NCI-H2196 (cell line): ENCODE data around the gene KRT77.
"Not testable (repeated sequence)": the region's sequence is repeated elsewhere in the genome, so short reads cannot be mapped to it uniquely, and the experiment has no call there.

Experiments
- DNase-seq: peaks from one replicate; lab custom pipeline; 2025; ENCODE audit not compliant: unreplicated experiment; lab: John Stamatoyannopoulos, UW

KRT77 gene

DNA sequence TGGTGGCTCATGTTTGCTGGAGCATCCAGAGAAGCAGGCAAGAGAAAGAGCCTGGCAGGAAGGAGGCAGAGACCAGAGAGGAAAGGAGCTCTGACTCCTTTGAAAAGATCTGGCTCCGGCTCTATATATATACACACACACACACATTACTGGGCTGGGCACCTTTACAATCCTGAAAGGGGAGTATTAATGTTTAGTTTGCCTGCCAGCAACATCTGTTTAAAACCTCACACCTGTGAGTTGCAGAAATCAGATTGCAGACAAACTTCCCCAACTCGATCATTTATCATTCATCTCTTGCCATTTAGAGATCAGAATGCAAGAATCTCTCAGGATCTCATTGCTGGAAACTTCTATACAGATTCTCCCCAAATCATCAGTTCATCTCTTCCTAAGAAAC lies at the start of gene KRT77:
Gene KRT77 (minus strand): TSS at position 101 of the 400 bp plus-strand sequence. CDS start 90 bp downstream, at position 11.
- DNase-seq = no peak

DNA sequence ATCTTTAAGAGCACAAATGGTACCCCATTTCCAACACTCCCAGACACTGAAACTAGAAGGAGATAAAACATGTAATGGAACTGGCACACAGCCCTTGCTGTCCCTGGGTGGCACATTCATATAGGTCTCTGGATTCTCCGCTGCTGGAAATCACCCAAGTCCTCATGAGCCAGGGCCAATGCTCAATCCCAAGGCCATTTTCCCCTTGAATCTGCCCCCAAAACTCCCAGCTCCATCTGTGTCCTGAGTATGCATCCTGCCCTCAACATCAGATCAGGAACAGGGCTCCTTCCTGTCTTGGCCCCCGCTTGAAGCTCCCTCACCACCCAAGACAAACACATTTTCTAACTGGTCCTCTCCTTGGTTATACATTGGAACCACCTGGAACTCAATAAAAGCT lies 49.2 kb upstream of the KRT77 start:
- no peak for DNase-seq

DNA sequence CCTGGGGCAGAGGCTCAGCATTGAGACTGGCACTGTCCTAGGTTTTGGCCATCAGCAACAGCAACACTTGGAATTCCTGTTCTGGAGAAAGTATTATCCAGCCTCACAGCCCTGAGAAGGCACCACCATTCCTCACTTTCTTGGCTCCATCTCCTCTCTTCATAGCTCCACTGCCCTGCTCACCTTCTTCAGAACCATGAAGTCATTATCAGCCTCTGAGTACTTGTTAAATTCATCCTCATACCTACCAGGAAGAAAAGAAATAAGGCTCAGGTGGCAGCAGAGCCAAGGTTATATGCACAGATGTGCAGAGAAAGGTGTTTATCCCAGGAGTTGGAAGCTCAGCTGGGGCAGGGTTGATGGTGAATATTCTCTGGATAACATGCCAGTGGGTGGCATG lies 48.5 kb upstream of the KRT77 start:
- no peak for DNase-seq

DNA sequence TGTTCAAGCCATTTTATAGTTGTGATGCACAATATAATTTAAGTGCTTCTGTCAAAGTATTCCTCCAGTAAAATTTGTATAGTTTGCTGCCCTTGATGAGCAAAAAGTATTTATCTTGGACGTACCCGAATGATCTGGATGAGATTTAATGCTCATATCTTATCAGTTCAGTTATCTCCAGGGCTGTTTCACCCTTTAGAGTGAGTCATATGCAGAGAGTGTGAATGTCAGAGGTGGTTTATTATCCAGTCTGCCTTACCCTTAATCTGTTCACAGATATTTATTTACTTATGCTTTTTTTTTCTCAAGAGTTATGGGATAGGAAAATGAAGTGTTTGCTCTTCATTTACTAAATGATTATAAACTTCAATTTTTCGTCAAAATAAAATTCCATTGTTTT lies 47.2 kb upstream of the KRT77 start:
- DNase-seq = not testable (repeated sequence)

DNA sequence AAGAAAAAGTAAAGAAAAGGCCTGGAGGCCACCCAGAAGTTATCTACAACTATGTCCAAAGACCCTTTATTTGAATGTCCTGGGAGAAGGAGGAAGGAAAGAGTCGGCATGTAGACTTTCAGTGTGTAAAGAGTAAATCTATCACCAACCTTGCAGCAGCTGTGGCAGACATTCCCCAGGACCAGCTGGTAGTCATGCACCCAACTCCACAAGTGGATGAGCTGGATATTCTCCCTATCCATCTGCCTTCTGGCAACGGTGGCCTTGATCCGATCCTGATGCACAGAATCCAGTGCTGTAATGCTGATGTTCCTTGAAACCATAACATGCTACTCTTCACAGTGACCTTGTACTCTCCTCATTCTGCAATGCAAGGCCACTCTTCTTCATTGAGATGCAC lies 46.5 kb upstream of the KRT77 start:
- no peak for DNase-seq

DNA sequence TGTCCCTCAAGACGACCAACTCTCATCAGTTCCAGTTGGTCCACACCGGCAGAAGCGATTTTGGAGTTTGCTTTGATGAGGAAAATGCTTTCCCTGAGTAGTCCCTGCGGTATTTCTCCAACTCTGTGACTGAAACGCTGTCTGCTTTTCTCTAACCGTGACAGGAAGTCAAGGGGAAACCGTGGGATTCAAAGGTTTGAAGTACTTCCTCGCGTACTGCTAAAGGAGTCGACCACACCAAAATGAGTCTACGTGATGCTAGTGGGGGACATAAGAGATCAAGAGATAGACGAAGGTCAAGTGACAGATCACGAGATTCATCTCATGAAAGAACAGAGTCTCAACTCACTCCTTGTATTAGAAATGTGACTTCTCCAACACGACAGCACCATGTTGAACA lies 45.3 kb upstream of the KRT77 start:
- no peak for DNase-seq

DNA sequence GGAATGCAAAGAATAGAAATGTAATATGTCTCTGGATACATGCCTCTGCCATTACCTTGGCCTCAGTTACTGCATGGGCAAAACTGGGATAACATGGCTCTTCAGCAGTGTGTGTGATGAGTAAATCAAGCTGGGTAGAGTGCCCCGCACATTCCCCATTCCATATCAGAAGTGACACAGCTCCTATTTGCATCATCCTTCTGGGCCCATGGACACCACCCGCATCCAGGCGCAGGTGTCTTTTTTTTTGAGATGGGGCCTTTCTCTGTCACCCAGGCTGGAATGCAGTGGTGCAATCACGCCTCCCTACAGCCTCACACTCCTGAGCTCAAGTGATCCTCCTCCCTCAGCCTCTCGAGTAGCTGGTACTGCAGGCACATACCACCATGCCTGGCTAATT lies 42.2 kb upstream of the KRT77 start:
- no peak for DNase-seq

DNA sequence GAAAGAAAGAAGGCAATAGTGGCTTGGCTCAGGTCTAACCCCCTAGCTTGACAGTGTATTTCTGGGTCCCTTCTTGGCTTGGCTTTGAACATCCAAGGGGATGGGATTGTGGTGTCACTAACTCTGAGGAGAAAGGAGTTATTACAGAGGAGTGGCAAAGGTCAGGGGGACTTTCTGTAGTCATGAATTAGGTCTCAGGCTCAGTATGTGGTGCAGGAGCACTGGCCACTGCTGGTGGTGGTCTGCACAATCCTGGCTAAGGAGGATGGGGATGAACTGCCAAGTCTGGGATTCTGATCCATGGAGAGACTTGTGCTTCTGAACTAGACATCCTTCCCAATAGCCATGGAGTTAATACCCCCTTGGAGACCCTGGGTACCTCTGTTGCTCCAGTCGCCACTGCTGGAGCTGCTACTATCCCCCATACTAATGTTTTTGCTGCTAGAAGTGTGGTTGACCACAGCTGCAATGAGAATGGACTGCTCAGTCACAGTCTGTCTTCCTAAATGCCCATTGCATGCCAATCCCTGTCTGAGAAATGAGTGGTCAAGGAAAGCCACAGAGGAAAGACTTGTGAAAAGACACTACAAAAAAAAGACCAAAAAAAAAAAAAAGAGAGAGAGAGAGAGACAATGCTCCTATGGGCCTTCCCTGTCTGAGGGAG lies 41.3 kb upstream of the KRT77 start:
- DNase-seq = no peak

DNA sequence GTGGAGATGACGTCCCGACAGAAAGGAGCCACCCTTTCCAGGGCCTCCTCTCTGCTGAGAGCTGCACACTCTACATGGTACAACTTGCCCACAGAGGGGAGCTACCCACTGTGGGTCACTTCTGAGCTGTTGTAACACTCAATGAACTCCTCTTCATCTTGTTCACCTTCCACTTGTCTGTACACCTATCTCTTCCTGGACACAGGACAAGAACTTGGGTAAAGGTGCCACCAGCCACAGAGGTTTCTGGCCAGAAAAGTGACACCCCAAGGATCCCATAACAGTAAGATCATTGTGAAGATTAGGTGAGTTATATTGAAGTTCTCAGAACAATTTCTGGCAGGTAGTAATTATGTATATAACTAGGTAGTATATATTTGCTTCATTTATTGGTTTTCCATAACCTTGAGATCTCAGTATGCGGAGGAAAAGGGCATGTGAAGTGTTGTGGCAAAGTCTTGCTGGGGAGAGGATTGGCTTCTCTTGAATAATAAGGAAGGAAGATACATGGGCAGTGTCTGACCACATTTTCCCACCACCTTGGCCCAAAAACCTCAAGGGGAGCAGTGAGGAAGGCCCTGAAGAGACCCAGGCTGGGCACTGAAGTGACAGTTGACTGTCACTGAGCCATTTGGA lies 39.6 kb upstream of the KRT77 start:
- no peak for DNase-seq

DNA sequence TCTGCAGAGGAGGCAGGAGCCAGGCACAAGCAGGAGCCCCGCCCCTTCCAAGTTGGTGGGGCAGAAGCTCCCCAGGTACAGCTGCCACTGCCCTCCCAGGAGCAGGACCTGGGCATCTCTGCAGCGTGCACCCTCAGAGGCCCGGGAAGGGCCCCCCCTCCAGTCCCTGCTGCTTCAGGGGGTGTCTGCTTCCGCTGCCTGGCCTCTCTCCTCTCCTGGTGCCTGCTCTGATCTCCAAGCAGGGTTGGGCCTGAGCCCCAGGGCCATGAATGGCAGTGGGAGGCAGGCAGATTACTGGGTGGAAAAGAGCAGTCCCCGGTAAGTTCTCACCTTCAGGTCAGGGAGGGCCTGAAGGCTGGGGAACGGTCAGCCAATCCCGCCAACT lies 38.9 kb upstream of the KRT77 start:
- DNase-seq = no peak

DNA sequence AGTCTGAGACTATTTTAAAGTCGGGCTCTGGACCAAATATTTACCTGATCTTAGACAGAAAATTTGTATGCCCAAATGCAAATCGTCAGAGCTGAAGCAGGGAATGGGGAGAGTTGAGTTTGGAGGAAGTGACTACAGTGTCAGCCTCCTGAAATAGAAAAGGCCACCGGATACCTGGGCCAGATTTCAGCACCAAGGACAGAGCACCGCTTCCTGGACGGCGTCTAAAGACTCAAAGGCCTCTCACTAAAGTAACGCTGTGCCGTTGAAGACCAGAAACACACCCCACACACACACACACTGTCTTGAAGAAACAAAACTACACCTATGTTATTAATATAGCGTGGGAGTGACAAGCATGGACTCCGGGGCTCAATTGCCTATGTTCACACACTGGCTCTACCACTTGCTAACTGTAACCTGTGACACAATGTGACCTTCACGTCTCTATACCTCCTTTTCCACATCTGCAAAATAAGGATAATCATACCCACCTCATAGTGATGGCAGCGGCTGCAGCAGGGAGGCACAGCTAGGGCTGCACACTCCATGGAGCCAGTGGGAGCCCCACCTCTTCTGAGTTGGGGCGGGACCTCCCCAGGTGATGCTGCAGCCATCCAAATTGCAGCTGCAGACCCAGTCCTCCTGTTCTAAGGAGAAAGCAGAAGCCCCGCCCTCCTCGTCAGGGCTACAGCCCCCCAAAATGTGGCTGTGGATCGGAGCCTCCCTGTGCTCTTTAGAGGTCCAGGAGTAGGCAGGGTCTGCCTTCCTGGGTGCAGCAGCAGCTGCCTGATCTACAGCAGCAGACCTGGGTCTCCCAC lies 38.3 kb upstream of the KRT77 start:
- peak; percentile 10 for DNase-seq

DNA sequence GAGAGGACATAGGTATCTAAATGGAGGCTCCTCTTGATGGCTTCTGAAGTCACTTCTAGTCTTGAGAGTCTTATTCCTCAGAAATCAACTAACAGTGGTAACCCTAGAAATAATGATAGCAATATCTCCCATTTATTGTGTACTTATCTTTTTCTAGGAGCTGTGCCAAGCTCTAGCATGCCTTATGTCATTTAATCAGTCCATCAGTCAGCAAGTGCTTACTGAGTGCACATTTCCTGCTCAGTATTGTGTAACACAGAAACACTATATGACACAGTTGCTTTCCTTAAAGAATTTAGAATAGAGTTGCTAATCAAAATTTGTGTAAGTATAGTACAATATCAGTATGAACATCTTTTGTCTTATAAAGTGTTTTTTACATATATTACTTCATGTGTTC lies 37.3 kb upstream of the KRT77 start:
- peak; percentile 87 for DNase-seq

DNA sequence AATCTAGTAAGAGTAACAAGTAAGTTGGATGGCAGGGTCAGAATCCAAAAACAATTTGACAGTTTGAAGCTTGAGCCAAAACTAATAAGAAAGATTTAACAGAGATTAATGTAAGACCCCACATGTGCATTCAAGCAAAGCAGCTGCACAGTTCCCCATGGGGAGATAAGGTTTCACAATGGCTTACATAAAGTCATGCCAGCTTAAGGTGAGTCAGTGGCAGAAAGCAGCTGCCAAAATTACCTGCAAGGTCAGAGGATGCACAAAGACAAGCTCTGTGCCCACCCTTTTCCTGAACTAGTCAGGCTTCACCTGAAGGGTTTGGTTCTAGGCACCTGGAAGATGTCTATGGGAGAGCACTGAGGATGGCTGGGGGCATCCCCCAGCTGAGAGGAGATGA lies 36.6 kb upstream of the KRT77 start:
- DNase-seq = peak; percentile 43

DNA sequence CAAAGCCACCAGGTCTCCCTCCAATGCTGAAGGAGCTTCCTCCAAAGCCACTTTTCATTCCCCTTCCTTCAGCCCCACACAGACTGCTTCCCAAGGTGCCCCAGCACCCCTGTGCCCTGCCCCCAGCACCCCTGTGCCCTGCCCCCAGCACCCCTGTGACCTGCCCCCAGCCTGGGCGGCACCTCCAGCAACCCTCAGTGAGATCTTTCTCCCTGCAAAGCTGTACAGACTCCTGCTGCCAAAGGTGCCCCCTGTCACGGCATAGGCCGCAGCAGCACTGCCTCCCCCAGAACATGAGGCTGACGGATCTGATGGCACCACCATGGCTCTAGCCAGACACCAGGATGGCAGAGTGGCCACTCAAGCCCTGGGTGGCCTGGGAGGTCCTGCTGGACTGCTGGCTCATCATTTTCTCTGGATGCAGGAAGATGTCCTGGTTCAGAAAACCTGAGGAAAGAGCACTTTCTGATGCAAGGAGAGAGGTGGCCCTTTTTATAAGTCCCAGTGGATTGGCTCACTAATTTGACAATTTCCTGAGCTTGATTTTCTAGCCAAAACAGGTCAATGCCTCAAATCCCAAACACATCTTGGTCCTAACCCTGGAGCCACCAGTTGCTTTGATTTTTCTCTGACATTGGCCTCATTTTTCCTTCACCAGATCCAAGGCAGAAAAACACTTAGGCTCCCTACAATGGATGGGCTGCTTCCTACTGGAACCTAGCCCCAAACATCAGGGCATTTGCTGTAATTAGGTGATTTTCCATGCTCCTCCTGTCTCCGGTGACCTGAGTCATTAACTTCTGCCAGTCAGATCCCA lies 32.7 kb upstream of the KRT77 start:
- DNase-seq = no peak

DNA sequence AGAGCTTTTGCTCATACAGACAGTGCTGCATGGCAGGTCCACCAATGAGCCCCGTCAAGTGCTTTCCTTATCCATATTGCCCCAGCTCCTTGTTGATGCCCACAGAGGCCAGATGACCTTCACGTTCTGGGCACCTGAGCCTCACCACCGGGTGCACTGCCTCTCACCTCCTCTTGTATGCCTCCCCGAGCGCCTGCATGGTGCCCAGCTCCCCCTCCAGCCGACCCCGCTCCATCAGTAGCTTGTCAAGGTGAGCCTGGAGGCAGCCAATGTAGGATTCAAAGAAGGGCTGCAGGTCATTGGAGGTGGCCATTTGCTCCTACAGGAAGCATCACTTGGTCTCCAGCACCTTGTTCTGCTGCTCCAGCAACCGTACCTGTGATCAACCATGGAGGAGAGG lies 31.8 kb upstream of the KRT77 start:
- no peak for DNase-seq

DNA sequence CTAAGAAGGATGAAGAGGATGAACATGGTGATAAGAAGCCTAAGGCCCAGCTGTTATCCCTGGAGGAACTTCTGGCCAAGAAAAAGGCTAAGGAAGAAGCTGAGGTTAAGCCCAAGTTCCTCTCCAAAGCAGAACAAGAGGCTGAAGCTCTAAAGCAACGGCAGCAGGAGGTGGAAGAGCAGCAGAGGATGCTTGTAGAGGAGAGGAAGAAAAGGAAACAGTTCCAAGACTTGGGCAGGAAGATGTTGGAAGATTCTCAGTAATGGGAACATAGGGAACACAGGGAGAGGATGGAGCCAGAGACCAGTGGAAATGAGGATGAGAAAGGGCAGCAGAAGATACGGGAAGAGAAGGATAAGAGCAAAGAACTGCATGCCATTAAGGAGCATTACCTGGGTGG lies 27.5 kb upstream of the KRT77 start:
- DNase-seq = no peak

DNA sequence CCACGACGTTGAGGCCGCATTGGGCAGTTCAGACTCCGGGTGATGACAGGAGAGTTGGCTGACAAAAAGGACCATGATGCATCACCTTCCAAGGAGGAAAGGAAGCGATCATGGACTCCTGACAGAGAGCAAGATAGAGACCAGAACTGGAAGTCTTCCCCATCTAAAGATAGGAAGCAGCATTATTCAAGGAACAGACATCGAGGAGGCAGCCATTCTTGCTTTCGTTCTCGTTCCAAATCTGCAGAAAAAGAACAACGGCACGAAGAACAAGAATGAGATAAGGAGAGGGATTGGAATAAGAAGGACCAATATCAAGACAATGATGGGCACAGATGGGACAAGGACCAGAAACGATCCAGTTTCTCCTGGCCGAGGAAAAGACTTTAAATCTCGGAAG lies 27.1 kb upstream of the KRT77 start:
- no peak for DNase-seq

DNA sequence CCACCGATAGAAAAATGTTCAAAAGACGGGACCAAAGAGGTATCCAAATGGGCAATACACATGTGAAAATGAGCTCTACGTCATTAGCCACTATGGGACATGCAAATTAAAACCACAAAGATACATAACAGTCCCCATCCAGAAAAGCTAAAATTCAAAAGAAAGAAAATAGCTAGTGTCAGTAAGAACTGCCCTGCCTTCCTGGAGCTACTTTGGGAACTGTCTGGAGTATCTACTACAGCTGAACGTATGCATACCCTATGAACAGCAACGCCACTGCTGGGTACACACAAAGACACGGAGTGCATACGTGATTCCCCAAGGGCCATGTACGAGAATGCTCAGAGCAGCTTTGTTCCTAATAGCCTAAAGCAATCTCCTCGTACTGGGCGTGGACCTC lies 25.8 kb upstream of the KRT77 start:
- no peak for DNase-seq

DNA sequence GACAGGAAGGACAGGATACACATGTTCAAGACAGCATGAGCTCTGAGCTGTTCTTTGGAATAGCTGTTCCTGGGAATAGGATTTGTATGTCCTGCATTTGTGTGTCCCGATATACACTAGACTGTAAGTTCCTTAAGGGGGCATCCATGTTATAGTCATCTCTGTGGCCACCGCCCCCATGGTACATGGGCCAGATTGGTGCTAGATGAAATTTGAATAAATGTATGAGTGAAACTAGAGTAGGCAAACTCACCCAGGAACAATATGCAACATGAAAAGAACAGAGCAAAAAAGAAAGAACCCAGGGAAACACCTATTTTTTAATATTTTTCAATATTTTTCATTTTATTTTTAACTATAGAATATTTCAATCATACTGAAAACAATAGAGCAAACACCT lies 25.1 kb upstream of the KRT77 start:
- no peak for DNase-seq

DNA sequence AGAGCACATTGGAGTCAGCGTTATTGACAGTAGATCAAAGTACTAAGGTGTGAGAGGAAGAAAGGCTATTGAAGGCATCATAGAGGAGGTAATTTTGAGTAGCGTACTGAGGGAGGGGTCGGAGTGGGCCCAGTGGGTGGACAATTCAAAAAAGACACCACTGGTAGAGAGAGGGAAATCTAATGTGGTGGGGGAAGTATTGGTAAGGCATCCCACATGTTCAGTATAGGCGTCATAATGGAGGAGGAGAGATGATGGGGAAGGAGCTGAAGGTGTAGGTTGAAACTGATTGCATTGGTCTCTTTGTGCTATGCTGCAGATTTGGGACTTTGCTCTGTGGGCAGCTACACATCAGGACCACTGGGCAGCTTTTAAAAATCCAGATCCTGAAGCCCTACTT lies 23.7 kb upstream of the KRT77 start:
- no peak for DNase-seq

DNA sequence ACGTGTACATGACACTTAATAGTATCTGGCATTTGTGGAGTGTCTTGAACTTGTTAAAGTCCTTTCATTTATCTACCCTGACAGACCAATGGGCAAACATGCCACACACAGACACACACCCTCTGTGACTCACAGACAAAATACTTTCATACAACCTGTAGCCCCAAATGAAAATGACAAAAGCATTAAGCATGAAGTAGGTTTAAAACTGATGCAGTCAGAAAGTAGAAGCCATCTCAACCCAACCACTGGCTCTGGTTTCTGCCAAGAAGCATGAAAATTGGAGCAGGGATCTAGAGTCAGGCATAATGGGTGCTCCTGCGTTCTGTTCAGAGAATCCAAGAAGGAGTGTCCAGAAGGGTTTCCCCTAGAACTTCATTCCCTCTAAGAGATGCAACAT lies 23.1 kb upstream of the KRT77 start:
- no peak for DNase-seq
